ENCODE measurements around the gene CCT6B.
"Not testable (repeated sequence)": the region's sequence is repeated elsewhere in the genome, so short reads cannot be mapped to it uniquely, and the experiment has no call there.

The CCT6B gene, protein sequence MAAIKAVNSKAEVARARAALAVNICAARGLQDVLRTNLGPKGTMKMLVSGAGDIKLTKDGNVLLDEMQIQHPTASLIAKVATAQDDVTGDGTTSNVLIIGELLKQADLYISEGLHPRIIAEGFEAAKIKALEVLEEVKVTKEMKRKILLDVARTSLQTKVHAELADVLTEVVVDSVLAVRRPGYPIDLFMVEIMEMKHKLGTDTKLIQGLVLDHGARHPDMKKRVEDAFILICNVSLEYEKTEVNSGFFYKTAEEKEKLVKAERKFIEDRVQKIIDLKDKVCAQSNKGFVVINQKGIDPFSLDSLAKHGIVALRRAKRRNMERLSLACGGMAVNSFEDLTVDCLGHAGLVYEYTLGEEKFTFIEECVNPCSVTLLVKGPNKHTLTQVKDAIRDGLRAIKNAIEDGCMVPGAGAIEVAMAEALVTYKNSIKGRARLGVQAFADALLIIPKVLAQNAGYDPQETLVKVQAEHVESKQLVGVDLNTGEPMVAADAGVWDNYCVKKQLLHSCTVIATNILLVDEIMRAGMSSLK

GRCh38 chr17:34961093-34961911, at the start of gene CCT6B, which contains the start of gene ZNF830:
Gene CCT6B (minus strand): TSS chr17:34961460. CDS start chr17:34961393, 67 bp downstream.
Gene ZNF830 (plus strand): TSS chr17:34961540. CDS start chr17:34961567, 27 bp downstream.
- peak; percentile 94 for DNase-seq (ENCODE audit: low spot score)

- no peak for DNase-seq (ENCODE audit: low spot score)
These were observed 48.8 kb upstream of the CCT6B start for GRCh38 chr17:35010093-35010492.

GRCh38 chr17:35006961-35007360, 45.7 kb upstream of the CCT6B start:
- no peak for DNase-seq (ENCODE audit: low spot score)

DNA sequence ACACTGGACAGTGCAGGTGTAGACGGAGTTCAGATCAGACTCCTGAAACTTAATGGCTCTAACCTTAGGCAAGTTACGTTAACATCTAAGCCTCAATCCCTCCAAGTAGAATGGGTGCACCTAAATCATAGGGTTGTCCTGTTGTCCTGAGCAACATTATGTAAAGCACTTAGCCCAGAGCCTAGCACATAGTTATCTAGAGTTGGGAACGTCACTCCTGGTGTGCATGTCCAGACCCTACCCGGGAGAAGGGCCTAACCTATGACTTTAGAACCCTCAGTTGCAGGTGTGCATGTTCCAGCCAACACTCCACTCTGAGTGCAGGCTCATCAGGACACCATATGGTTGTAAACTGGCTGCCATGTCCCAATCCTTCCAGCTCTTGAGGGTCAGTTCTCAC, 45.1 kb upstream of the CCT6B start:
- DNase-seq (ENCODE audit: low spot score): no peak

DNA sequence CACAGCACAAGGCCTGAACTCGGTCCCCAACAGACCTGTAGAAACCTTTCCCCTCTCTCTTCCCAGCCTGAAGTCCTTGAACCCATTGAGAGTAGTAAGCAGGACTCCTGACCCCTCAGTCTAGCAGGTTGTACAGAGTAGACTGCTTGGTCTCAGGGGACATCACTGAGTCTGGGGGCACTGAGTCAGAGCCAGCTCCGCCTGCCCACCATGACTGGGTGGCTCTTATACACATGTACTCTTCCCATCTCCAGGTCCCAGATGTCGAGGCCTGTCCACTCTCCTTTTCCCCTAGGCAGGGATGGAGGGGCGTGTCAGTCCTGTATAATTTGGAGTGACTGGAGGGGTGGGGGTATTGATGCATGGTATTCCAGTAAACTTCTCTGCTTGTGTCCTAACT, 42.5 kb upstream of the CCT6B start:
- no peak for DNase-seq (ENCODE audit: low spot score)

DNA sequence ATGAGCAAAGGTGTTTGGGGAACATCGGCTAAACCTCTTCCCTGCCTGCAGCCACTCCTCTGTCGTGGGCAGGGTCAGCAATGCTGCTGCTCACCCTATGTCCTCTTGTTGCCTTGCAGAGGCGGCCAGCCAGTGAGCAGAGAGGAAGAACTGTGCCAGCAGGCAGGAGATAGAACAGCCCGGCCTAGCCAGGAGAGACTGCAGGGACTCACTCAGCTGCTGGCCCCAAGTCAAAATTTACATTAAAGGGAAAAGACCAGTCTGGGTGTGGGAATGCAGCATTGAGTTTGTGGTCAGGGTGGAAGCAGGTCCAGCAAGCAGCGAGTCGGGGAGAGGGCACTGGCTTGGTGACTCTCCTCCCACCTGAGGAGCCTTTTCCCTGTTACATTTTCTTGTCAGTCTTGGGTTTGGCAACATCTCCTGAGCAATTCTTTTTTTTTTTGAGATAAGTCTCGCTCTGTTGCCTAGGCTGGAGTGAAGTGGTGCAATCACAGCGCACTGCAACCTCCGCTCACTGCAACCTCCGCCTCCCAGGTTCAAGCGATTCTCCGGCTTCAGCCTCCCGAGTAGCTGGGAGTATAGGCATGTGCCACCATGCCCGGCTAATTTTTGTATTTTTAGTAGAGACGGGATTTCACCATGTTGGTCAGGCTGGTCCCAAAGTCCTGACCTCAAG, 41.8 kb upstream of the CCT6B start:
- no peak for DNase-seq (ENCODE audit: low spot score)

- DNase-seq (ENCODE audit: low spot score): no peak
These were observed 40.3 kb upstream of the CCT6B start for GRCh38 chr17:35001549-35001948.

DNA sequence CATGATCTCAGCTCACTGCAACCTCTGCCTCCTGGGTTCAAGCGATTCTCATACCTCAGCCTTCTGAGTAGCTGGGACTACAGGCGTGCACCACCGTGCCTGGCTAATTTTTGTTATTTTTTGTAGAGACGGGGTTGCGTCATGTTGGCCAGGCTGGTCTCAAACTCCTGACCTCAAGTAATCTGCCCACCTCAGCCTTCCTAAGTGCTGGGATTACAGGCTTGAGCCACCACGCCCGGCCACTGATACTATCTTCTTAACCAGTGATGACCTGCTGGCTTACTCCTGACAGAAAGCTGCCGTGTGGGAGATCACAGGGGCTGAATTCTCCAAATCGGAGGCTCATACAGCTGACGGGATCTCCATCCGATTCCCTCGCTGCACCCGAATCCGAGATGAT, 39.7 kb upstream of the CCT6B start:
- DNase-seq (ENCODE audit: low spot score): not testable (repeated sequence)

GRCh38 chr17:34999456-34999855, 38.2 kb upstream of the CCT6B start:
- DNase-seq (ENCODE audit: low spot score): no peak

DNA sequence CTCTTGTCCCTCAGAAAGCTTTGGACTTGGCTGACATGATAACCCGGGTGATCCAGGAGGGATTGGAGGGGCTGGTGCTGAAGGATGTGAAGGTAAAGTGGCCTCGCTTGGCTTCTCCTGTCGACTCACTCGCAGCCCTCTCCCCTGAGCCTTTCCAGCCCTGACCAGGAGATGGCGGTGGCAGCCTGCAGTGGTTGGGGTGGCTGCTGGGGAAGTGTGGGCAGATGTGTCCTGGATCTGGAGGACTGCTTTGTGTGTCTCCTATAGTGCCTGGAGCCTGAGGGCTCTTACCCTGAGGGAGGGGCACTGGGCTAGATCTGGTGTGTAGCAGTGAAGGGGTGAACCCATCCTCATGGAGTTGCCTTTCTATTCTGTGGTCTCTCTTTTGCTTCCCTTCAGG, 36.9 kb upstream of the CCT6B start:
- peak; percentile 86 for DNase-seq (ENCODE audit: low spot score)

DNA sequence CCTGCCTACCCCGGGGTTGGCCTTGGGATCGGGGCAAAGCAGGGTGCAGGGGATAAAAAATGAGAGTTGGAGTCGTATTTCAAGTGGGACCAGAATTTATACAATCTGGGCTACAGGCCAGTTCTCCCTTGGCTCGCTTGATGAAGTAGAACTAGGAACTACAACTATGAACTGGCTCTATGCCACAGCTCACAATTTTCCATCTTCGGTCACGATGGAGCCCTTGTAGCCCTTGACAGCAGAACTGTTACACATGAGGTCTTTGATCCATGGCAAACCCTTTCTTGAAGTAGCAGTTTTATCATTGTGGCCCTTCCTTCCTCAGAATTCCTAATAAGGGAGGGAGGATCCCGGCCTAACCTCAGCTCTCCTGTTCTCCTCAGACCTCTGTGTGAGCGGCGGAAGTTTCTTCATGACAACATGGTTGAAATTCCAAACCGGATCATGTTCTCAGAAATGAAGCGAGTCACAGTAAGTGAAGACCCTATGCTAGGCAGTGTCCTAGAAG, 36.1 kb upstream of the CCT6B start:
- DNase-seq (ENCODE audit: low spot score): no peak

- no peak for DNase-seq (ENCODE audit: low spot score)
These were observed 35.4 kb upstream of the CCT6B start for GRCh38 chr17:34996422-34997285.

GRCh38 chr17:34993031-34993430, 31.8 kb upstream of the CCT6B start:
- DNase-seq (ENCODE audit: low spot score): no peak

DNA sequence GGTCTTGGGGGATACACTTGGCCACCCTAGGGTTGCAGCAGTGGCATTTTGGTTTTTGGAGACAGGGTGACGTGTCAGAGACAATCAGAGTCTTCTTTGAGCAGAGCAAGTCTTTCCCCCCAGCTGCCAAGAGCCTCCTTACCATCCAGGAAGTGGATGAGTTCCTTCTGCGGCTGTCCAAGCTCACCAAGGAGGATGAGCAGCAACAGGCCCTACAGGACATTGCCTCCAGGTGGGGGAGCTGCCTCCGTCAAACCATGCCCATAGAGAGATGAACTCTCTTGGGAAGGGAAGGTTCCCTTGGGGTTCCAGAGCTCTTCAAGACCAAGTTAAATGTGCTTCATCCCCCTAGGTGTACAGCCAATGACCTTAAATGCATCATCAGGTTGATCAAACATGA, 30.3 kb upstream of the CCT6B start:
- DNase-seq (ENCODE audit: low spot score): no peak

GRCh38 chr17:34990921-34991365, 29.7 kb upstream of the CCT6B start:
- no peak for DNase-seq (ENCODE audit: low spot score)

DNA sequence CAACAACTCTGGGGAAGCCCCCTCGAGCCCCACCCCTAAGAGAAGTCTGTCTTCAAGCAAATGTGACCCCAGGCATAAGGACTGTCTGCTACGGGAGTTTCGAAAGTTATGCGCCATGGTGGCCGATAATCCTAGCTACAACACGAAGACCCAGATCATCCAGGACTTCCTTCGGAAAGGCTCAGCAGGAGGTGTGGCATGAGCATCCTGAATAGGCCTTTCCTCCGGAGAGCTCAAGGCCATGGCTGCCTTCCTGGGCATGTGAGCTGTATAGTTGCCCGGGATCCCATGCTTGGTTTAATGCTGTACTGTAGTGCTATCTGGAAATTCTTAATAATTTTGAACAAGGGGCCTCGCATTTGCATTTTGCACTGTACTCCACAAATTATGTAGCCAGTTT, 28.2 kb upstream of the CCT6B start:
- DNase-seq (ENCODE audit: low spot score): no peak

- no peak for DNase-seq (ENCODE audit: low spot score)
These were observed 27.4 kb upstream of the CCT6B start for GRCh38 chr17:34988644-34989043.

DNA sequence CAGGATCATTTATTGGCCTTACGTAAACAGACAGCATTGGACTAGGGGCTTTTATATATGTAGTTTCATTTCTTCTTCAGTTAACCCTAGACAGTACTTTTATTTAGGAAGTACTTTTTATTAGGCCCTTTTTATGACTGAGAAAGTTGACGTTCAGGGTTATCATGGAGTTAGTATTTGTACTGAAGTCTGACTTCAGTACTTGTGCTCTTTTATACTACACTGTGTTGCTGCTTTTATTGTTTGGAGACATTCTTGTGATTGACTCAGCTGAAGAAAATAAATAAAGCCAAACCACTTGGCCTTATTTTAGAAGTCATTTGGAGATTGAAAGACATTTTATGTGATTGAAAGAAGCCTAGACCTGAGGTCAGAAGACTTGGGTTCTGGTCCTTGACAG, 26.0 kb upstream of the CCT6B start:
- no peak for DNase-seq (ENCODE audit: low spot score)

- no peak for DNase-seq (ENCODE audit: low spot score)
These were observed 20.4 kb upstream of the CCT6B start for GRCh38 chr17:34981538-34982241.

All from germinal center (tissue), 1 donor.